Common myeloid progenitor, CD34-positive (primary cell): ENCODE data around the gene C10orf143.

ENCODE experiments used
- CTCF ChIA-PET: fragments of 350-600 bp; sonication (Branson Sonifier 250); formaldehyde crosslinking; loops from one replicate; lab custom pipeline; 2021; ENCODE audit warnings: antibody characterized with exemption; lab: Charles Lee
- POLR2A ChIA-PET: fragments of 350-600 bp; sonication (Branson Sonifier 250); formaldehyde crosslinking; loops from one replicate; lab custom pipeline; 2021; ENCODE audit warnings: antibody characterized with exemption; lab: Charles Lee
- DNase-seq, 3 donors: peaks; one replicate each; pipeline versions ENCODE4 v3.0.0 to v3.0.0-alpha.2; 2013
- H3K27ac ChIP-seq, 2 experiments: 1 replicate in 1 of 2; 2 replicates in 1 of 2; pipeline ENCODE4 v1.7.0; 2013; ENCODE audit warnings: inconsistent platforms in 2 of 2, low read length in 2 of 2, mild to moderate bottlenecking in 2 of 2, low read depth in 1 of 2, moderate library complexity in 1 of 2; ENCODE audit not compliant: severe bottlenecking in 2 of 2, insufficient read depth in 1 of 2, poor library complexity in 1 of 2
- H3K27me3 ChIP-seq, 5 experiments: replicated peaks in 2 of 5; 1 replicate in 3 of 5; 2 replicates in 2 of 5; pipeline versions ENCODE4 v1.6.1 to v1.7.0; 2013; ENCODE audit warnings: low read length in 4 of 5, mild to moderate bottlenecking in 2 of 5, moderate library complexity in 2 of 5, inconsistent platforms in 1 of 5; ENCODE audit not compliant: insufficient read depth in 5 of 5, control insufficient read depth in 4 of 5
- H3K36me3 ChIP-seq, 4 experiments: 1 replicate in 2 of 4; 2 replicates in 2 of 4; pipeline versions ENCODE4 v1.6.1 to v1.7.0; 2013; ENCODE audit warnings: low read length in 3 of 4, control low read depth in 1 of 4, mild to moderate bottlenecking in 1 of 4; ENCODE audit not compliant: control insufficient read depth in 4 of 4, insufficient read depth in 4 of 4
- H3K4me1 ChIP-seq, 4 experiments: 1 replicate in 3 of 4; 2 replicates in 1 of 4; pipeline versions ENCODE4 v1.6.1 to v1.7.1; 2013; ENCODE audit warnings: low read length in 3 of 4, mild to moderate bottlenecking in 3 of 4, control low read depth in 1 of 4, inconsistent platforms in 1 of 4, moderate library complexity in 1 of 4; ENCODE audit not compliant: control insufficient read depth in 4 of 4, insufficient read depth in 4 of 4; ENCODE audit errors: control extremely low read depth in 1 of 4
- H3K4me3 ChIP-seq, 7 experiments: 1 replicate in 4 of 7; 2 replicates in 3 of 7; pipeline versions ENCODE4 v1.5.1 to v1.7.0; 2013; ENCODE audit warnings: mild to moderate bottlenecking in 7 of 7, low read length in 6 of 7, moderate library complexity in 6 of 7, inconsistent platforms in 2 of 7, low read depth in 2 of 7, control low read depth in 1 of 7; ENCODE audit not compliant: insufficient read depth in 4 of 7, control insufficient read depth in 1 of 7; ENCODE audit errors: extremely low read depth in 1 of 7
- H3K9me3 ChIP-seq, 5 experiments: 1 replicate in 4 of 5; 2 replicates in 1 of 5; pipeline versions ENCODE4 v1.6.1 to v1.7.1; 2013; ENCODE audit warnings: low read length in 4 of 5, mild to moderate bottlenecking in 2 of 5, inconsistent platforms in 1 of 5, low read depth in 1 of 5, moderate library complexity in 1 of 5; ENCODE audit not compliant: control insufficient read depth in 4 of 5, insufficient read depth in 2 of 5; ENCODE audit errors: control extremely low read depth in 1 of 5
- WGBS: methylation state at CpG from one replicate; pipeline ENCODE4 v1.1.5; 2013; ENCODE audit not compliant: insufficient coverage; 5-methylcytosine and 5-hydroxymethylcytosine counted together

C10orf143 gene

GRCh38 chr10:130044067-130045061 lies 66.3 kb downstream of the C10orf143 start:
- WGBS, result 90% methylated on average over 10 of the region's 17 CpGs
- H3K4me1 ChIP-seq, result no peaks in the 10 kb centered on the region
- H3K36me3 ChIP-seq, result no peaks in the 10 kb centered on the region
- DNase-seq, result no peak
- no peak overlapping the region for H3K4me3 ChIP-seq
- POLR2A ChIA-PET, result no interaction called here
- H3K9me3 ChIP-seq, result no peaks in the 10 kb centered on the region
- no peak overlapping the region for H3K27ac ChIP-seq
- CTCF ChIA-PET, result no interaction called here
- peaks cover 0 to 27% (median 6%) of the 10 kb centered on the region in 5 experiments for H3K27me3 ChIP-seq

GRCh38 chr10:130043491-130043890 lies 67.1 kb downstream of the C10orf143 start:
- Histone ChIP-seq H3K36me3 (no peaks in the 10 kb centered on the region), H3K27me3 (peaks cover 0 to 27% (median 6%) of the 10 kb centered on the region in 5 experiments), H3K4me1 (no peaks in the 10 kb centered on the region), H3K9me3 (no peaks in the 10 kb centered on the region), H3K4me3 (no peak overlapping the region), H3K27ac (no peak overlapping the region)
- POLR2A ChIA-PET, result no interaction called here
- CTCF ChIA-PET, result no interaction called here
- whole genome bisulfite sequencing, result 79% methylated on average over 4 of the region's 8 CpGs
- DNase-seq, result no peak

GRCh38 chr10:130042381-130042780 lies 68.2 kb downstream of the C10orf143 start:
- DNase-seq, result no peak
- no peaks in the 10 kb centered on the region for H3K36me3 ChIP-seq
- no peak overlapping the region for H3K27ac ChIP-seq
- no peaks in the 10 kb centered on the region for H3K9me3 ChIP-seq
- H3K4me3 ChIP-seq, result no peak overlapping the region
- ChIA-PET POLR2A (no interaction called here), CTCF (interaction anchor here (1.5 kb wide), 1 partner anchor 11 kb away, joined by 3 read pairs; no protein-coding TSS in a partner anchor)
- no peaks in the 10 kb centered on the region for H3K4me1 ChIP-seq
- H3K27me3 ChIP-seq, result peaks cover 0 to 27% (median 6%) of the 10 kb centered on the region in 5 experiments
- 72% methylated on average over 12 of the region's 14 CpGs for WGBS

- Histone ChIP-seq H3K36me3 (no peaks in the 10 kb centered on the region), H3K27me3 (peaks cover 0 to 27% (median 6%) of the 10 kb centered on the region in 5 experiments), H3K9me3 (no peaks in the 10 kb centered on the region), H3K4me3 (no peak overlapping the region), H3K4me1 (no peaks in the 10 kb centered on the region), H3K27ac (no peak overlapping the region)
- POLR2A ChIA-PET, result no interaction called here
- CTCF ChIA-PET, result interaction anchor here (1.5 kb wide), 1 partner anchor 11 kb away, joined by 3 read pairs; no protein-coding TSS in a partner anchor
- 94% methylated on average over 5 of the region's 10 CpGs for WGBS
- DNase-seq, result no peak
Observed at GRCh38 chr10:130041451-130042371, 68.9 kb downstream of the C10orf143 start.

- H3K27me3 ChIP-seq, result peaks cover 0 to 27% (median 6%) of the 10 kb centered on the region in 5 experiments
- H3K4me1 ChIP-seq, result no peaks in the 10 kb centered on the region
- H3K27ac ChIP-seq, result no peak overlapping the region
- ChIA-PET CTCF (no interaction called here), POLR2A (no interaction called here)
- H3K36me3 ChIP-seq, result no peaks in the 10 kb centered on the region
- H3K9me3 ChIP-seq, result no peaks in the 10 kb centered on the region
- no peak for DNase-seq
- WGBS, result 84% methylated on average over 4 of the region's 12 CpGs
- H3K4me3 ChIP-seq, result no peak overlapping the region
Observed at GRCh38 chr10:130040817-130041330, 69.8 kb downstream of the C10orf143 start.

GRCh38 chr10:130040351-130040750 lies 70.3 kb downstream of the C10orf143 start:
- DNase-seq, result no peak
- CTCF ChIA-PET, result no interaction called here
- Histone ChIP-seq H3K27ac (no peak overlapping the region), H3K4me1 (no peaks in the 10 kb centered on the region), H3K9me3 (no peaks in the 10 kb centered on the region), H3K36me3 (no peaks in the 10 kb centered on the region), H3K27me3 (peaks cover 0 to 23% (median 6%) of the 10 kb centered on the region in 5 experiments), H3K4me3 (no peak overlapping the region)
- POLR2A ChIA-PET, result no interaction called here
- 79% methylated on average over 8 of the region's 11 CpGs for WGBS
